HG03354 (cell line): ENCODE data around the gene CYP46A1.
"Not testable (repeated sequence)": the region's sequence is repeated elsewhere in the genome, so short reads cannot be mapped to it uniquely, and the experiment has no call there.

Source experiments
- ATAC-seq: cut with Tn5 transposase; IDR thresholded peaks from one replicate; pipeline ENCODE4 v1.9.1; 2021; ENCODE audit warnings: mild to moderate bottlenecking; ENCODE audit not compliant: unreplicated experiment, poor library complexity, severe bottlenecking

The CYP46A1 gene

DNA sequence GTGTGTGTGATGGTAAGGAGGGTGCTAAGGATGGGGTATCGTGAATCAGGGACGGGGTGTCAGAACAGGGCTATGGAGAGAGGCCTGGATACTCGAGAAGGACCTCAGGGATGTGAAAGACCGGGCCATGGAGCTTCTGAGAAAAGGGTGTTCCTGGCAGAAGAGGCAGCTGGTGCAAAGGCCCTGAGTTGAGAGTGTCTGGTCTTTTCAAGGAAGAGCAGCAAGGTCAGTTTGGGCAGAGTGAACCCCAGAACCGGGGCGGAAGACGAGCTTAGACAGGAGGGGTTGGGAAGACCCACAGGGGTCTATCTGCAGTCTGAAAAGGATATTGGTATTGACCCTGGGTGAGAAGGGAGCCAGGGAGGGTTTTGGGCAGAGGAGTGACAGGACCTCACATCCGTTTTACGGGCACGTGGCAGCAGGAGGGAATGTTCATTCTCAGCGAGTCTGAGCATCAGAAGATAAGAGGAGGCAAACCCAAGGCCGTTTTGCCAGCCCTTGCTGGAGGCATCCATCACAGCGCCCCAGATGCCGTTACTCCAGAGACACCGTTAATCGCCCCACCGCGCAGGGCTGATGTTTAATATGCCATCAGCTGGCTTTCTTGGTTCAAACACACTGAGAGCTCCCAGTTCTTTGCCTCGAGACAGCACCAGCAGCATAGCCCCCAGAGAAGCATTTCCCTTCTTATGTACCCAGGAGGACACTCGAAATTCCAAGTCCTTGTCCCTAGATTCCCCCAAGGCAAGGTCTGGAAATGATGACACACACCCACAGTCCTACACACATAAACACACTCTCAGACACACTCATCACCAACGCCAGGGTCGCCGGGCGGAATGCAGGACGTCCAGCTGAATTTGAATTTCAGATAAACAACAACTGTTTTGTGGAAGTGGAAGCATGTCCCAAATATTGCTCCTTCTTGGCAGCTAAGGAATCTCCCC is 67.7 kb downstream of the CYP46A1 start:
- no peak for ATAC-seq

DNA sequence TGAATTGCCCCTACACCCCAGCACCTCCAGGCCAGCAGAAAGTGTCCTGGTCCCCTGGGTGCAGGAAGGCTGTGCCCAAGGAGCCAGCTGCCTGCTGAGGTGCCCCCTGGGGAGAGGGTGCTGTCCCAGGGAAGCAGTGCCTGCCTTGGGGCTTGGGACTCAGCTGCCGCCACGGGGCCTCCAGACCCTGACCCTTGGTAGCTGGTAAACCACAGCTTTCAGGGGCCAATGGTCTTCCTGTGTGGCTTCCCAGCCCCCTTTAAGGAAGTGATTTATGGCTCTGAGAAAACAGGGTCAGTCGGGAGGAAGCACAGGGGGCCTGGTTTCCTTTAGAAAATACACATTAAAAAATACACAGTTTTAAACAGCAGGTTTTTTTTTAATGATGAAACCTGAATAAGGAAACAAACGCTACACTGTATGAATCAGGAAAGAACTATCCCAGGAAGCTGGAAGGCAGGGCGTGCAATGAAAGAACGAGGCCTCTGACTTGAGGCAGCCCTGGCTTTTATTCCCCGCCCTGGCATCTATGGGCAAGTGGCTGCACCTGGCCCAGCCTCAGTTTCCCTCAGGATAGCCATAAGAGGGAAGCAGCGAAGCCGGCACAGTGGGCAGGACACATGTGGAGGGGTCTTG is 68.5 kb downstream of the CYP46A1 start:
- no peak for ATAC-seq

DNA sequence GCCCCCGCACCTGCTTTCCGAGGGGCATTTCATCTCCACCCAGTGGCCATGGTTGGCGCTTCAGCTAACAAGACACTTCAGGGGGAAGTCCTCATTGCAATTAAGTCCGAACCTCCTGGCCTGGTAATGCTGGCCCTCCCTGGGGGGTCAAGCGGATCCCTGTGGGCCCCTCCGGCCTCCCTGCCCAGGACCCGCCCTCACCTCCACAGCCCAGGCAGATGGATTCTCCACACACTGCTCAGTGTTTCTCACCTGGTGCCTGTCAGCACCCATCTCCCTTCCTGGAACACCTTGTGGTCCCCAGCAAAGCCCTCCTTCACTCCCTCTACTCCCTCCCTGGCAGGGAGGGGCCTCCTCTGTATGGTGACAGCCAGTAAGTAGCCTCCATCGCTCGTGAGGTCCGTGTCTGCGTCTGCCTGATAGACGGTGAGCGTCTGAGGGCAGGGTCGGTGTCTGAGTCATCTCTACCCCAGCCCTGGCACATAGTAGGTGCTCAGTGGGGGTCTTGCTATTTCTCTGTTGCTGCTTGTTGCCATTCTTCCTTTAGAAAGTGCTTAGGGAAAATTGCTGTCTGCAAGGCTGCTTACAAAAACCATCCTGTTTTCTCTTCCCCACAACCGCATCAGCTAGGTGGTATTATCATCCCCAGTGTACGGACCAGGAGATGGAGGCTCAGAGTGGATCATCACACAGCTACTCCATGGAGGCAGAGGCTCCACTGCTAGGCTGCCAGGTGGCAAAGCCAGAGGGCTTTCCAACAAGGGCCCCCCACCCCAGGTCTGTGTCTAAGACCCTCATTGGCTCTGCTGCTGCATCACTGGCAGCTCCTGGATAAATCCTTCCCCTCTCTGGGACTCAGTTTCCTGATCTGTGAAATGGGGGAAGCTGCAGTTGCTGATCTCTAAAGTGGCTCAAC is 69.4 kb downstream of the CYP46A1 start:
- ATAC-seq, result no peak

GRCh38 chr14:99754141-99755067 is 70.3 kb downstream of the CYP46A1 start:
- ATAC-seq, result no peak

- no peak for ATAC-seq
These were observed 70.9 kb downstream of the CYP46A1 start for GRCh38 chr14:99755068-99755405.

DNA sequence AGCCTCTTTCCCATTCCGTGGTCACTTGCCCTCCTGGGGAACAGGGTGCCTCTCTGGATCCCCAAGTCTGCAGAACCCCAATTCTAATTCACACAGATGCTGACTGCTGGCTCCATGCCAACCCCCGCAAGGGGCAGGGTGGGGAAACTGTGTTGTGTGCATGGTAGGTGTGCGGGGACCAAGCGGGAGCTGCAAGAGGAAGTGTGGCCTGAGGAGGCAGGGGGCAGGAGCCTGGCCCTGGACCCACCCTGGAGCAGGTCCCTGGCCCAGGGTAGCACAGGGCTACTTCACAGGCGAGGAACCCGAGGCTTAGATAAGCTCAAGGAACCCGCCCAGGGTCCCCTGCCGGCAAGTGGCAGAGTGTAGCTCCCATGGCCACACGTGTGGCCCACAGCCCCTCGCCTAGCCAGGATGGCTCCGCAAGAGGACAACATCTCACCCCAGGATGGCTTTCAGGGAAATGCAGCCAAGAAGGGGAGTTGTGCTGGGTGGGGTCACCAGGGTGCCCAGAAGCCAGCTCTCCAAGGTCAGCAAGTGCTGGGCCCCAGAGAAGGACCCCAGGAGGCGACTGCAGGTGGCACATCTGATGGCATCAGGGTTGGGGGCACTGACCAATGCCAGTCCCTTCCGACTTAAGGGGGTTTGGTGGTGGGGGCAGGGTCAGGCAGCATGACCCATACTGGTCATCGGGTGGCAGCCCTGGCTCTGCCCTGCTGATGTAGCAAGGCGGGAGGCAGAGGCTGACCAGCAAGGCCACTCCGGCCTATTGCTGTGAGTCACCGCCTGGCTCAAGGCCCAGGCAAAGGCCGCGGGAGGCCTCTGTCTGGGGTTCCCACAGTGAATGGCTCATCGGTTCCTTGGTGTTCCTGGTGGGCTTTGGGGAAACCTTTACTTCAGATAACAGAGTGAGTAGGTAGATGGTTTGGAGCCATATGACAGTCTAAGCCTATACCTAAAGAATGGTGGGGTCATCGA is 71.8 kb downstream of the CYP46A1 start:
- ATAC-seq, result no peak

DNA sequence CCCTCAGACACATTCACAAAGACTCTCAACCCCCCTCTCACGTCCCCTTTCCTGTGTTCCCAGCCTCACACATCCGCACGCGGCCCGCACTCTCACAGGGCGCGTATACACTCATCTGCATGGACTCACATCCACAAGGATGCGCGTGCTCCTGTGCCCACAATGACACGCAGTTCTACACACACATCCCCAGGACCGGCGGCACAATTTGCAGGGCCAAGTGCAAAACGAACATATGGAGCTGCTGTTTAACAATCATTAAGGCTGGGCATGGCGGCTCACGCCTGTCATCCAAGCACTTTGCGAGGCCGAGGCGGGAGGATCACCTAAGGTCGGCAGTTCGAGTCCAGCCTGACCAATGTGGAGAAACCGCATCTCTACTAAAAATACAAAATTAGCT is 72.7 kb downstream of the CYP46A1 start:
- no peak for ATAC-seq

DNA sequence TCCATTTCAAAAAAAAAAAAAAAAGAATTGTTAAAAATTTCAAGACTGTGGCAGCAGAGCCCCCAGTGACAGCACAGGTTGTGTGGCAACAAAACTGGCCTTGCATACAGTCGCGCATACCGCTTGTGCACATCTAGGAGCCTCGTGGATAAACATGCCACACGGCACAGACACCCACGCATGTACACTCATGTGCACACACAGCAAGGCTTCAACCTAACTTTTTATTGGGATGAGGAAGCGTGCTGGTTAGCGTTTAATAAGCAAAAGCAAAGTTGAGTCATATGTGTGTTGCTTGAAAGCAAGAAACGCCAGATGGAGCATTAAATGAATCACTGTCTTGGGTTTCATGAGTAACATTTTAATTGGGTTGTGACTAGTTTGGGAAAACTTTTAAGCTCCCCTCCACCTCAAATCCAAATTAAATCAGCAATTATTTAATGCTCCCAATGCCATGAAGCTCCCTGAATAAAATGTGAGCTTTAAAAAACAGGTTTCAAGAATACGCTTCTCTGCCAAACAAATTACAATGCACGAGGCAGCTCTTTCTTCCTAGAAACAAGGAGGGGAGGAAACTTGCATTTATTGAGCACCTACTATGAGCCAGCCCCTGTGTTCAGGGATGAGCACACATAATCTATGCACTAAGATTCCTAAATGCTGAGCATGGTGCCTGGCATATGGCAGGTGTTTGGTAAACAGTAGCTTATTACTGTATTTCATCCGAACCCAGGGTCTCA is 73.4 kb downstream of the CYP46A1 start:
- ATAC-seq, result no peak

DNA sequence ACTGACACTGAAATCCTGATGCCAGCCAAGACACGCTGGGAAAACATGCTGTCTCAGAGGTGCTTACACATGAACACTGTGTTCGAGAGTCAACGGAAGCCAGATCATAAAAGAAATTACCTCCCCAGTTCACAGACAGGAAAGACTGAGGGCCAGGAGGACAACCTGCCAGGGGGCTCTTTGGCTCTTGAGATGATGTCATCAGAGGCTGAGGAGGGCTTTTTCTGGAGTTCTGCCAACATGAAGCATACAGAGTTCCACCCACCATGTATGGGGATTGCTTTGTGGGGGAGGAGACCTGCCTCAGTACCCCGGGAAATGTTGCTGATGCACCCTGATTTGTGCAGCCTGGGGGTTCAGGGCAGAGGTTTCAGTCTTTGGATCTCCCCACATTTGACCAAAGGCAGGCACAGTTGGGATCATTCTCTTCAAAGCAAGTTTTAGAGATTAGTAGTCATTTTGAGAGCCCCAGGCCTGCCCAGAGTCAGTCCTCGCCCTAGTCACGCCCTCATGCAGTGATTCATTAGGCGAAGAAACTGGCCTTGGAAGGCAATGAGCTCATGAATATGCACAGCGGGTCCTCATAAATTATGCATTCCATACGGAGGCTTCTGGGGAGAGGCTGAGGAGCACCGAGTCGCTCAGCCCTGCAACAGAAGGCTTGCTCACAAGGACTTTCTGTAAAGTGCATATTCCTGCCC is 74.2 kb downstream of the CYP46A1 start:
- no peak for ATAC-seq

DNA sequence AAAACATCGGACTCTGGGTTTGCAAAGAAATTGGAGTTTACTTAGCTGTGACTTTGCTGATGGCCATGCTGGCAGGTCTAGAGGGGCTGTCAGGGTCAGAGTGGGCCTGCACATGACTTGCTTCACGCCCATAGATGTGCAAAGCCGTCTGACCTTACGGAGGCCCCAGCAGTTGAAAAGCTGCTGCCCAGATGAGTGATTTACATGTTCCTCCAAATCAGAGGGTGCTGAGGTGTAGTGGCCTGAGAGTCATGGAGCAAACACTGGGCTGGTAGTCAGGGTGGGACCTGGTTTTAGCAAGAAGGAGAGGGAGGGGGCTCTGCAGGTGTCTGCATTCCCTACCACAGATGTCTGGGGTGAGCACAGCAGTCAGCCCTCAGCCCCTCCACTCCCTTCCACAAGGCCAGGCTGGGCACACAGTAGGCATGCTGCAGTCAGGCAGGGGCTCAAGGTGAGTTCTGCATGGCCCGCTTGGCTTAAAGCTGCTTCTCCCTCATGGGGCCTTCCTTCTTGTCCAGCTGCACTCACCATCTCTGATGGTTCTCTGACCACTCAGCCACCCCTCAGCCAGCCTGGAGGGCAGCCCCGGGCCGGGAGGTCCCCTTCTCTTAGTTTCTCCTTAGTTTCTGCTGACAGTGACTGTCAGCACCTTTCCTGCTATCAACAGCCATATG is 74.9 kb downstream of the CYP46A1 start:
- no peak for ATAC-seq

DNA sequence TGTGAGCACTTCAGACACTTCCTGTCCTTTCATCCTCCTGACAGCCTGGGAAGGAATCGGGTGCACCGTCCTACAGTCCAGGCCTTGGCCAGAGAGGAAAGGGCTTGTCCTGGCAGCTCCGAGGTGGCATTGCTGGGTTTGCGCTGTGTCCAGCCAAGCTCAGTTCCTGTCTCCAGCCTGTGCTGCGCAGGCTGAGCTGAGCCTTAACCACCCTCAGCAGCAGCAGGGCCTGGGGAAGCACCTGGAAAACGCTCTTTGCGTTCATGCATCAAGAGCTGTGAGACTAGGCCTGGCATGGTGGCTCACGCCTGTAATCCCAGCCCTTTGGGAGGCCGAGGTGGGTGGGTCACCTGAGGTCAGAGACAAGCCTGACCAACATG is 75.4 kb downstream of the CYP46A1 start:
- ATAC-seq, result no peak

GRCh38 chr14:99760817-99761216 is 76.7 kb downstream of the CYP46A1 start:
- ATAC-seq, result no peak

- not testable (repeated sequence) for ATAC-seq
These were observed 78.8 kb downstream of the CYP46A1 start for GRCh38 chr14:99762911-99763310.

- ATAC-seq, result no peak
These were observed 79.6 kb downstream of the CYP46A1 start for GRCh38 chr14:99763527-99764221.

DNA sequence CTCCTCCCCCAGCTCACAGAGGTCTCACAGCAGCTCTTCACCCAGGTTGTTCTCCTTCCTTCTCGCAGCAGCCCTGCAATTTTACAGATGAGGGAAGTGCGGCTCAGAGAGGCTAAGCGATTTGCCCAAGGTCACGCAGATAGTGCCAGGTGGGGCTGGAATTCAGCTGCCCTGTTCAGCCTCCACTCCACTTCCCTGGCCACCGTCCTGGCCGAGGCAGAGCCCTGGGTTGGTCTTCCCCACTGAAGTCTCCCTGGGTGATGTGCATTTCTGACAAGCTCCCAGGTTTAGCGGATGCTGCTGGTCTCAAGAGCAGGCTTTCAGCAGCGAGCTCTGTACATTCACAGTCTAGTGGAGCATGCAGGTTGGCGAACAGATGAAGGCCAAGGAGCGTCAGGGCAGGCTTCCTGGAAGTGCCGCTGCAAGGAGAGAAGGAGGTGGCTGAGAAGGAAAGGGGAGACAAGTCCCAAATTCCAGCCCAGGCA is 80.2 kb downstream of the CYP46A1 start:
- no peak for ATAC-seq

GRCh38 chr14:99768381-99768780 is 84.3 kb downstream of the CYP46A1 start:
- ATAC-seq, result no peak
